ENCODE measurements around the gene TPO.

- TF ChIP-seq CTCF (IDR thresholded peaks at IDR 0.05) (no peak), ZFX (IDR thresholded peaks at IDR 0.05; ENCODE audit: borderline replicate concordance) (no peak)
These were observed 88.7 kb downstream of the TPO start for GRCh38 chr2:1501991-1502390.

All from 22Rv1 (cell line).